Choroid plexus epithelial cell (primary cell): Measurements from ENCODE around the gene WNT7B.

Source experiments
- DNase-seq: peaks from one replicate; pipeline ENCODE4 v3.0.0-alpha.2; 2010; ENCODE audit warnings: low read depth
- H3K4me3 ChIP-seq: 2 replicates; pipeline ENCODE4 v1.5.1; 2011; ENCODE audit warnings: low read depth, mild to moderate bottlenecking, control low read depth, low read length, moderate library complexity
- CTCF ChIP-seq: conservative IDR thresholded peaks from 2 replicates; pipeline ENCODE4 v1.5.1; 2011; ENCODE audit warnings: low read depth, mild to moderate bottlenecking, control low read depth, inconsistent platforms, low read length, moderate library complexity

Gene WNT7B

GRCh38 chr22:45927059-45927458, 49.9 kb downstream of the WNT7B start:
- no peak for DNase-seq
- no peak for TF ChIP-seq CTCF
- H3K4me3 ChIP-seq: no peak overlapping the region

- no peak for TF ChIP-seq CTCF
- DNase-seq: no peak
- no peak overlapping the region for H3K4me3 ChIP-seq
These were observed 50.5 kb downstream of the WNT7B start for GRCh38 chr22:45926433-45926832.

GRCh38 chr22:45925811-45926351, 51.1 kb downstream of the WNT7B start:
- no peak for DNase-seq
- H3K4me3 ChIP-seq: no peak overlapping the region
- no peak for TF ChIP-seq CTCF

GRCh38 chr22:45923835-45924234, 53.1 kb downstream of the WNT7B start:
- DNase-seq: no peak
- TF ChIP-seq CTCF: no peak
- no peak overlapping the region for H3K4me3 ChIP-seq

GRCh38 chr22:45923212-45923611, 53.8 kb downstream of the WNT7B start:
- TF ChIP-seq CTCF: no peak
- no peak for DNase-seq
- H3K4me3 ChIP-seq: no peak overlapping the region

GRCh38 chr22:45922661-45923060, 54.3 kb downstream of the WNT7B start:
- no peak for DNase-seq
- TF ChIP-seq CTCF: no peak
- H3K4me3 ChIP-seq: no peak overlapping the region

- no peak overlapping the region for H3K4me3 ChIP-seq
- DNase-seq: no peak
- TF ChIP-seq CTCF: no peak
These were observed 54.7 kb downstream of the WNT7B start for GRCh38 chr22:45922256-45922655.
